Mammary epithelial cell (primary cell): ENCODE measurements around the gene AHSG.

Source experiments
- EZH2 ChIP-seq: IDR thresholded peaks from 2 replicates; pipeline ENCODE4 v1.6.1; 2012; ENCODE audit warnings: low read length, inconsistent platforms, borderline replicate concordance
- TF ChIP-seq, protein P1 (sequence below), 2 donors: IDR thresholded peaks in 1 of 2; conservative IDR thresholded peaks in 1 of 2; 2 replicates each; pipeline ENCODE4 v1.5.1; 2011 to 2012; ENCODE audit warnings: inconsistent platforms in 2 of 2, low read length in 2 of 2, mild to moderate bottlenecking in 2 of 2, control low read depth in 1 of 2, low read depth in 1 of 2; ENCODE audit not compliant: insufficient read depth in 1 of 2; ENCODE audit errors: extremely low read depth in 1 of 2

- TF ChIP-seq, protein P1, sequence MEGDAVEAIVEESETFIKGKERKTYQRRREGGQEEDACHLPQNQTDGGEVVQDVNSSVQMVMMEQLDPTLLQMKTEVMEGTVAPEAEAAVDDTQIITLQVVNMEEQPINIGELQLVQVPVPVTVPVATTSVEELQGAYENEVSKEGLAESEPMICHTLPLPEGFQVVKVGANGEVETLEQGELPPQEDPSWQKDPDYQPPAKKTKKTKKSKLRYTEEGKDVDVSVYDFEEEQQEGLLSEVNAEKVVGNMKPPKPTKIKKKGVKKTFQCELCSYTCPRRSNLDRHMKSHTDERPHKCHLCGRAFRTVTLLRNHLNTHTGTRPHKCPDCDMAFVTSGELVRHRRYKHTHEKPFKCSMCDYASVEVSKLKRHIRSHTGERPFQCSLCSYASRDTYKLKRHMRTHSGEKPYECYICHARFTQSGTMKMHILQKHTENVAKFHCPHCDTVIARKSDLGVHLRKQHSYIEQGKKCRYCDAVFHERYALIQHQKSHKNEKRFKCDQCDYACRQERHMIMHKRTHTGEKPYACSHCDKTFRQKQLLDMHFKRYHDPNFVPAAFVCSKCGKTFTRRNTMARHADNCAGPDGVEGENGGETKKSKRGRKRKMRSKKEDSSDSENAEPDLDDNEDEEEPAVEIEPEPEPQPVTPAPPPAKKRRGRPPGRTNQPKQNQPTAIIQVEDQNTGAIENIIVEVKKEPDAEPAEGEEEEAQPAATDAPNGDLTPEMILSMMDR (conservative IDR thresholded peaks at IDR 0.05 in 1 of 2, IDR thresholded peaks at IDR 0.05 in 1 of 2; ENCODE audit: extremely low read depth in 1 of 2, insufficient read depth in 1 of 2, low read depth in 1 of 2, low read length in 2 of 2) = no peak
- TF ChIP-seq EZH2 = no peak
These were observed 20.6 kb downstream of the AHSG start for GRCh38 chr3:186633481-186633880.
